Panc1 (cell line): ENCODE measurements around the gene CHST11. TPM values are rescaled to one million over a fixed set of nuclear protein-coding genes. Genes with fewer than 3 reads are reported as not detected.

Experiments used
- ATAC-seq: fragments of 200-7000 bp; cut with Tn5 transposase; 2 replicates; pipeline ENCODE4 v1.9.1; 2020; ENCODE audit warnings: mild to moderate bottlenecking, moderate library complexity
- BruUV-seq: library from RNA; stranded (reverse); fragments of 400-500 nt; replicated peaks from 2 replicates; lab custom pipeline; 2021; lab: Mats Ljungman, UMichigan
- CTCF ChIA-PET: fragments of 300-600 bp; sonication (Branson Sonifier 250); formaldehyde crosslinking; loops from one replicate; lab custom pipeline; 2022; ENCODE audit warnings: antibody characterized with exemption; lab: Charles Lee
- POLR2A ChIA-PET: fragments of 300-600 bp; sonication (Branson Sonifier 250); formaldehyde crosslinking; loops from one replicate; lab custom pipeline; 2022; ENCODE audit warnings: antibody characterized with exemption; lab: Charles Lee
- DNase-seq: peaks from one replicate; pipeline ENCODE4 v3.0.0-alpha.2; 2010; ENCODE audit warnings: low read depth, low spot score
- H3K27ac ChIP-seq: 2 replicates; pipeline ENCODE4 v1.5.1; 2011; ENCODE audit warnings: mild to moderate bottlenecking, low read length, inconsistent platforms
- H3K27me3 ChIP-seq: fragments of 200-500 bp; sonication (Bioruptor generic); 2 replicates; pipeline ENCODE4 v1.6.0; 2014; ENCODE audit warnings: low read length, inconsistent platforms; ENCODE audit not compliant: control insufficient read depth, insufficient read depth
- H3K36me3 ChIP-seq: fragments of 200-500 bp; sonication (Bioruptor generic); 2 replicates; pipeline ENCODE4 v1.5.1; 2014; ENCODE audit warnings: inconsistent platforms, mild to moderate bottlenecking, low read length, moderate library complexity; ENCODE audit not compliant: control insufficient read depth, insufficient read depth
- H3K4me1 ChIP-seq: 2 replicates; pipeline ENCODE4 v1.5.1; 2011; ENCODE audit warnings: inconsistent platforms, mild to moderate bottlenecking, low read length, moderate library complexity; ENCODE audit not compliant: control insufficient read depth, insufficient read depth
- H3K4me3 ChIP-seq, 2 experiments: 2 replicates each; pipeline ENCODE4 v1.5.1; 2011 to 2012; ENCODE audit warnings: low read depth in 2 of 2, low read length in 2 of 2, mild to moderate bottlenecking in 2 of 2, inconsistent platforms in 1 of 2, moderate library complexity in 1 of 2
- H3K9me3 ChIP-seq: fragments of 200-500 bp; sonication (Bioruptor generic); 2 replicates; pipeline ENCODE4 v1.5.1; 2014; ENCODE audit warnings: low read depth, mild to moderate bottlenecking, inconsistent platforms, low read length, moderate library complexity; ENCODE audit not compliant: control insufficient read depth, insufficient read depth
- CTCF ChIP-seq: fragments of 450-650 bp; IDR thresholded peaks from 2 replicates; pipeline ENCODE4 v1.5.1; 2017; ENCODE audit warnings: mild to moderate bottlenecking
- POLR2AphosphoS5 ChIP-seq: IDR thresholded peaks from 2 replicates; pipeline ENCODE4 v1.6.1; 2012; ENCODE audit warnings: mild to moderate bottlenecking, low read depth, low read length, moderate library complexity
- REST ChIP-seq, 2 experiments: IDR thresholded peaks; 2 replicates each; pipeline ENCODE4 v1.6.1; 2011 to 2012; ENCODE audit warnings: low read depth in 2 of 2, control low read depth in 1 of 2, low read length in 1 of 2, mild to moderate bottlenecking in 1 of 2, moderate library complexity in 1 of 2; ENCODE audit not compliant: insufficient read depth in 1 of 2
- SIN3A ChIP-seq: IDR thresholded peaks from 2 replicates; pipeline ENCODE4 v1.6.1; 2012; ENCODE audit warnings: low read depth, mild to moderate bottlenecking, low read length, moderate library complexity, borderline replicate concordance; ENCODE audit not compliant: insufficient read depth
- TCF7L2 ChIP-seq: IDR thresholded peaks from 2 replicates; pipeline ENCODE4 v1.6.1; 2011; ENCODE audit warnings: mild to moderate bottlenecking, low read depth, low read length, inconsistent platforms
- in situ Hi-C: cut with HindIII; loops from 2 replicates; pipeline ENCODE4 v1.10.0; 2016; ENCODE audit warnings: low sequenced_read_pairs, low pct_unique_long_range_greater_than_20kb
- intact Hi-C: fragments of 100-400 bp; cut with micrococcal nuclease; formaldehyde crosslinking; loops from one replicate; pipeline ENCODE4 v1.10.0; 2022; ENCODE audit not compliant: unreplicated experiment
- total RNA-seq: library from RNA; stranded (reverse); gene quantifications from one replicate; pipeline ENCODE4 v1.2.1, GENCODE V29; 2021; ENCODE audit not compliant: unreplicated experiment

The CHST11 gene
- total RNA-seq, 1 experiment from 2014 or later, result 11.4 TPM

- no peaks in the 10 kb centered on the region for H3K27me3 ChIP-seq
- TF ChIP-seq CTCF, result no peak
- no peak for TF ChIP-seq REST (IDR thresholded peaks at IDR 0.05; ENCODE audit: insufficient read depth in 1 of 2, low read depth in 2 of 2, low read length in 1 of 2)
- TF ChIP-seq POLR2AphosphoS5, result no peak
- no peak for TF ChIP-seq SIN3A
- TF ChIP-seq TCF7L2, result no peak
- H3K4me3 ChIP-seq, result no peak overlapping the region
- POLR2A ChIA-PET, result no interaction called here
- no peak for ATAC-seq
- no peaks in the 10 kb centered on the region for H3K36me3 ChIP-seq
- no TSS peak for BruUV-seq
- no peak for DNase-seq
- intact Hi-C loops (no loop called here), in situ Hi-C loops (no loop called here)
- H3K9me3 ChIP-seq, result no peaks in the 10 kb centered on the region
- H3K4me1 ChIP-seq, result no peaks in the 10 kb centered on the region
- H3K27ac ChIP-seq, result no peak overlapping the region
- CTCF ChIA-PET, result no interaction called here
Observed at GRCh38 chr12:104640956-104641355, 184.2 kb downstream of the CHST11 start.

GRCh38 chr12:104641862-104642261, 185.1 kb downstream of the CHST11 start:
- no peaks in the 10 kb centered on the region for H3K27me3 ChIP-seq
- TF ChIP-seq POLR2AphosphoS5 (no peak), SIN3A (no peak), CTCF (no peak), TCF7L2 (no peak)
- intact Hi-C loops (no loop called here), in situ Hi-C loops (no loop called here)
- H3K9me3 ChIP-seq, result no peaks in the 10 kb centered on the region
- no TSS peak for BruUV-seq
- no peak overlapping the region for H3K4me3 ChIP-seq
- no peaks in the 10 kb centered on the region for H3K4me1 ChIP-seq
- DNase-seq, result no peak
- POLR2A ChIA-PET, result no interaction called here
- H3K27ac ChIP-seq, result no peak overlapping the region
- CTCF ChIA-PET, result no interaction called here
- ATAC-seq, result no peak
- H3K36me3 ChIP-seq, result no peaks in the 10 kb centered on the region
